Loucy (cell line): ENCODE measurements around the gene ZNF592.

Experiments
- H2AFZ ChIP-seq: fragments of 200-600 bp; sonication (generic); 2 replicates; pipeline ENCODE4 v1.6.0; 2016; ENCODE audit warnings: antibody characterized with exemption, mild to moderate bottlenecking, low read length, moderate library complexity
- H3F3A ChIP-seq: fragments of 200-600 bp; 2 replicates; pipeline ENCODE4 v1.6.0; 2016; ENCODE audit warnings: antibody characterized with exemption, low read depth, mild to moderate bottlenecking
- H3K27me3 ChIP-seq: fragments of 200-600 bp; sonication (generic); 2 replicates; pipeline ENCODE4 v1.6.1; 2014; ENCODE audit warnings: low read length, mild to moderate bottlenecking; ENCODE audit not compliant: insufficient read depth, poor library complexity, severe bottlenecking
- H3K36me3 ChIP-seq: fragments of 200-600 bp; sonication (generic); 2 replicates; pipeline ENCODE4 v1.6.1; 2016; ENCODE audit warnings: low read length; ENCODE audit not compliant: insufficient read depth
- H3K4me1 ChIP-seq: fragments of 200-600 bp; sonication (generic); 2 replicates; pipeline ENCODE4 v1.5.1; 2014; ENCODE audit warnings: low read length, mild to moderate bottlenecking; ENCODE audit not compliant: insufficient read depth, poor library complexity, severe bottlenecking
- H3K4me2 ChIP-seq: fragments of 200-600 bp; sonication (generic); 2 replicates; pipeline ENCODE4 v1.6.0; 2014; ENCODE audit warnings: antibody characterized with exemption, low read length, low read depth, mild to moderate bottlenecking; ENCODE audit not compliant: poor library complexity, severe bottlenecking
- H3K4me3 ChIP-seq: fragments of 200-600 bp; sonication (generic); 2 replicates; pipeline ENCODE4 v1.5.1; 2014; ENCODE audit warnings: low read length, mild to moderate bottlenecking, mixed read lengths; ENCODE audit not compliant: poor library complexity, severe bottlenecking
- H3K79me2 ChIP-seq: fragments of 200-600 bp; sonication (generic); 2 replicates; pipeline ENCODE4 v1.6.1; 2014; ENCODE audit warnings: low read length; ENCODE audit not compliant: insufficient read depth
- H3K9ac ChIP-seq: fragments of 200-600 bp; sonication (generic); 2 replicates; pipeline ENCODE4 v1.6.0; 2014; ENCODE audit warnings: mild to moderate bottlenecking, low read depth, low read length, moderate library complexity; ENCODE audit not compliant: poor library complexity, severe bottlenecking
- H3K9me2 ChIP-seq: fragments of 200-600 bp; sonication (generic); replicated peaks from 2 replicates; pipeline ENCODE4 v1.6.1; 2016; ENCODE audit warnings: low read depth, low read length, mixed read lengths
- H3K9me3 ChIP-seq: fragments of 200-600 bp; sonication (generic); 2 replicates; pipeline ENCODE4 v1.6.1; 2014; ENCODE audit warnings: mild to moderate bottlenecking, antibody characterized with exemption, low read length, low read depth; ENCODE audit not compliant: insufficient read depth
- H4K20me1 ChIP-seq: fragments of 200-600 bp; sonication (generic); 2 replicates; pipeline ENCODE4 v1.6.0; 2014; ENCODE audit warnings: antibody characterized with exemption, low read length, mild to moderate bottlenecking; ENCODE audit not compliant: insufficient read depth, poor library complexity, severe bottlenecking
- CTCF ChIP-seq: fragments of 200-600 bp; sonication (generic); conservative IDR thresholded peaks from 2 replicates; pipeline ENCODE4 v1.5.1; 2014; ENCODE audit warnings: mild to moderate bottlenecking, antibody characterized with exemption, low read length
- EZH2phosphoT487 ChIP-seq: fragments of 200-600 bp; IDR thresholded peaks from 2 replicates; pipeline ENCODE4 v1.6.1; 2018; ENCODE audit warnings: antibody characterized with exemption, mild to moderate bottlenecking, moderate library complexity, borderline replicate concordance

The ZNF592 gene

DNA sequence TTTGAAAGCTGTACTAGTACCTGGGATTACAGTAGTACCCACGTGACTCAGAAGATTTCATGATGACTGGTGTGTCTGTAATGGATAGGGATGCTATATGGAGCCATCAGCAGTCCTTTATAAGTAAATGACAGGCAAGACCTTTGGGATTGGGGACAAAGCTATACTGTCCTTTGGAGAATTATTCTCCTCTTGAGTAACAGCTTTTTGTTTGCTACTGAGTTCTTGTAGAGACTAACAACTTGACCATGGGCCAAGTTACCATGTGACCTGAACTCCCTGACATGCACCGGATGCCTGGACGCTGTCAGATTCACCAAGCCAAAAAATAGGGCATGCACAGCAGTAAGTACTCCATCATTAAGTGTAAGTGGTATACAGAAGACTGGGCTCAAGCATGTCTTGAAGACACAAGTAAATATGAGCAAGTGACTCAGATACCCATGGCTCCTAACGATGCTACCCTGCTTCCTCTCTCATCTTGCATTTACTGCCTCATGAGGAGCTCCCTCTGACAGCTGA is 45.4 kb upstream of the ZNF592 start:
- Histone ChIP-seq H3K9me3 (no peaks in the 10 kb centered on the region), H3K79me2 (peaks cover 92% of the 10 kb centered on the region), H3K9me2 (no peaks in the 10 kb centered on the region), H3K4me3 (no peak overlapping the region), H4K20me1 (peaks cover 30% of the 10 kb centered on the region), H3K27me3 (no peaks in the 10 kb centered on the region), H3F3A (no peaks in the 10 kb centered on the region), H3K9ac (no peak overlapping the region), H3K4me2 (no peak overlapping the region), H3K4me1 (no peaks in the 10 kb centered on the region), H3K36me3 (no peaks in the 10 kb centered on the region), H2AFZ (no peak overlapping the region)
- TF ChIP-seq CTCF (no peak), EZH2phosphoT487 (no peak)

DNA sequence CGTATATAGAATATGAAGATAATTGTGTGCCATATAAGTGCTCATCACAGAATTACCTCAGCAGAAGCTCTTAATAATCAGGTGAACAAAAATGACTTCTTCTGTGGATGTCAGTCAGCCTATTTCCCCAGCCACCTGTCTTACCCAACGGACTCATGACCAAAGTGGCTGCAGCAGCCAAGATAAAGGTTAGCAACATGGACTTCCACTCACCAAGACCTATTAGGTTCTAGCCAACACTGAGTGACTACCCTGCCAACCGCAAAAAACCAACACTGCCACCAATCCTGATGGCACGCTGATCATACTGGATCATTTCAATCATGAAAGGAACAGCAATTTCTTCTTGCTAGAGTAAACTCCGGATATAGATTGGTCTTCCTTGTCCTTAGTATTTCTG is 44.6 kb upstream of the ZNF592 start:
- H3K36me3 ChIP-seq = no peaks in the 10 kb centered on the region
- H3K4me1 ChIP-seq = no peaks in the 10 kb centered on the region
- no peak overlapping the region for H2AFZ ChIP-seq
- H3K9me2 ChIP-seq = no peaks in the 10 kb centered on the region
- peaks cover 31% of the 10 kb centered on the region for H4K20me1 ChIP-seq
- no peak overlapping the region for H3K4me2 ChIP-seq
- H3K9ac ChIP-seq = no peak overlapping the region
- no peak overlapping the region for H3K4me3 ChIP-seq
- H3K27me3 ChIP-seq = no peaks in the 10 kb centered on the region
- H3F3A ChIP-seq = no peaks in the 10 kb centered on the region
- no peaks in the 10 kb centered on the region for H3K9me3 ChIP-seq
- no peak for TF ChIP-seq EZH2phosphoT487
- no peak for TF ChIP-seq CTCF
- H3K79me2 ChIP-seq = peaks cover 92% of the 10 kb centered on the region

GRCh38 chr15:84714372-84714771 is 34.0 kb upstream of the ZNF592 start:
- Histone ChIP-seq H4K20me1 (peaks cover 29% of the 10 kb centered on the region), H3K4me3 (peak overlapping the region; percentile 91), H3K9me3 (no peaks in the 10 kb centered on the region), H3K4me1 (peaks cover 23% of the 10 kb centered on the region), H3K79me2 (peaks cover 63% of the 10 kb centered on the region), H2AFZ (no peak overlapping the region), H3K9ac (peak overlapping the region; percentile 92), H3K4me2 (peak overlapping the region; percentile 76), H3K9me2 (no peaks in the 10 kb centered on the region), H3K36me3 (no peaks in the 10 kb centered on the region), H3K27me3 (no peaks in the 10 kb centered on the region), H3F3A (no peaks in the 10 kb centered on the region)
- no peak for TF ChIP-seq CTCF
- no peak for TF ChIP-seq EZH2phosphoT487
